Suprapubic skin (tissue), 3 donors: ENCODE data around the gene AOC3.
"Not testable (repeated sequence)": the region's sequence is repeated elsewhere in the genome, so short reads cannot be mapped to it uniquely, and the experiment has no call there.

Experiments used
- EP300 ChIP-seq: sonication (generic); formaldehyde crosslinking; IDR thresholded peaks from one replicate; pipeline ENCODE4 v1.6.1; 2017; ENCODE audit warnings: antibody characterized with exemption
- POLR2A ChIP-seq, 2 donors: fragments of 450-650 bp; IDR thresholded peaks; one replicate each; pipeline ENCODE4 v1.6.1; 2017; ENCODE audit warnings: antibody characterized with exemption in 2 of 2, mild to moderate bottlenecking in 2 of 2, moderate library complexity in 2 of 2
- TF ChIP-seq, protein P1 (sequence below), 2 donors: fragments of 200-600 bp in 1 of 2; fragments of 450-650 bp in 1 of 2; sonication (generic) in 1 of 2; IDR thresholded peaks; one replicate each; pipeline ENCODE4 v1.5.1; 2016 to 2019; ENCODE audit warnings: antibody characterized with exemption in 2 of 2, mild to moderate bottlenecking in 1 of 2, moderate library complexity in 1 of 2

DNA sequence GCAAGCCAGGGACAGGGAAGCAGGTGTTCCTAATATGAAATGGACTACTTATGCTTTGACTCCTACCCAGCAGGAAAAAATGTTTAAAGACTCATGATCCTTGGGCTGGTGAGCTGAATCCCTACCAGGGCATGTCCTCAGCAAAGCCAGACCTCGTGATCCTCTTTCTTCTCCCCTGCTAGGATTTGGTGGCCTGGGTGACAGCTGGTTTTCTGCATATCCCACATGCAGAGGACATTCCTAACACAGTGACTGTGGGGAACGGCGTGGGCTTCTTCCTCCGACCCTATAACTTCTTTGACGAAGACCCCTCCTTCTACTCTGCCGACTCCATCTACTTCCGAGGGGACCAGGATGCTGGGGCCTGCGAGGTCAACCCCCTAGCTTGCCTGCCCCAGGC, 5.1 kb downstream of the AOC3 start:
- TF ChIP-seq, protein P1, sequence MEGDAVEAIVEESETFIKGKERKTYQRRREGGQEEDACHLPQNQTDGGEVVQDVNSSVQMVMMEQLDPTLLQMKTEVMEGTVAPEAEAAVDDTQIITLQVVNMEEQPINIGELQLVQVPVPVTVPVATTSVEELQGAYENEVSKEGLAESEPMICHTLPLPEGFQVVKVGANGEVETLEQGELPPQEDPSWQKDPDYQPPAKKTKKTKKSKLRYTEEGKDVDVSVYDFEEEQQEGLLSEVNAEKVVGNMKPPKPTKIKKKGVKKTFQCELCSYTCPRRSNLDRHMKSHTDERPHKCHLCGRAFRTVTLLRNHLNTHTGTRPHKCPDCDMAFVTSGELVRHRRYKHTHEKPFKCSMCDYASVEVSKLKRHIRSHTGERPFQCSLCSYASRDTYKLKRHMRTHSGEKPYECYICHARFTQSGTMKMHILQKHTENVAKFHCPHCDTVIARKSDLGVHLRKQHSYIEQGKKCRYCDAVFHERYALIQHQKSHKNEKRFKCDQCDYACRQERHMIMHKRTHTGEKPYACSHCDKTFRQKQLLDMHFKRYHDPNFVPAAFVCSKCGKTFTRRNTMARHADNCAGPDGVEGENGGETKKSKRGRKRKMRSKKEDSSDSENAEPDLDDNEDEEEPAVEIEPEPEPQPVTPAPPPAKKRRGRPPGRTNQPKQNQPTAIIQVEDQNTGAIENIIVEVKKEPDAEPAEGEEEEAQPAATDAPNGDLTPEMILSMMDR (IDR thresholded peaks at IDR 0.05) = not testable (repeated sequence)
- TF ChIP-seq POLR2A (IDR thresholded peaks at IDR 0.05); EP300: not testable (repeated sequence)
